ENCODE results near the gene GALNT18.

GALNT18 gene

GRCh38 chr11:11543656-11544055, 78.1 kb downstream of the GALNT18 start:
- Mint-ChIP-seq H3K4me3 (no peak overlapping the region), H3K9me3 (no peaks in the 10 kb centered on the region), H3K36me3 (no peaks in the 10 kb centered on the region), H3K27me3 (no peaks in the 10 kb centered on the region), H3K4me1 (no peaks in the 10 kb centered on the region), H3K27ac (no peak overlapping the region)
- no peak for ATAC-seq

DNA sequence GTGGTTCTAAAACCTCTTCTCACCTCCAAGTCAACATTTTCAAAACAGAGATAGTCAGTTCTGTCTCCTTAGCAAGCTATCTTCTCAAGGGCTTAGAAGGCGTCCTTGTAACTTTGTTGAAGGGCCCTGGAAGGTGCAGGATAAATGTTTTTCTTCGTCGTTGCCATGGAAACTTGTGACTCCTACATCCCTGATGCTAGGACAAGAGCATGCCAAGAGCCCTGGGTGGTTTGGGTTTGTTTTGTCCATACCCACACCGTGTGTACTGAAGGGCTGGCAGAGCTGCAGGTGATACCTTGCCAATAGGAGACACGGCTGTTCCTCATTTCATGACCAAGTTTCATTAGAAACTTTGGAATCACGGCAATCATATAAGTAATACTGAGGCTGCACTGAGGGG, 81.6 kb downstream of the GALNT18 start:
- no peak overlapping the region for H3K4me3 Mint-ChIP-seq

GRCh38 chr11:11538277-11538960, 83.4 kb downstream of the GALNT18 start:
- no peak overlapping the region for H3K4me3 Mint-ChIP-seq
- H3K4me1 Mint-ChIP-seq, result no peaks in the 10 kb centered on the region
- no peaks in the 10 kb centered on the region for H3K36me3 Mint-ChIP-seq
- H3K27ac Mint-ChIP-seq, result no peak overlapping the region
- H3K27me3 Mint-ChIP-seq, result peaks cover 8% of the 10 kb centered on the region
- ATAC-seq, result no peak
- no peaks in the 10 kb centered on the region for H3K9me3 Mint-ChIP-seq

More for the DNA sequence above, 81.6 kb downstream of the GALNT18 start:
- peaks cover 8% of the 10 kb centered on the region for H3K27me3 Mint-ChIP-seq
- no peaks in the 10 kb centered on the region for H3K4me1 Mint-ChIP-seq
- H3K9me3 Mint-ChIP-seq, result no peaks in the 10 kb centered on the region
- H3K27ac Mint-ChIP-seq, result no peak overlapping the region
- ATAC-seq, result no peak
- H3K36me3 Mint-ChIP-seq, result no peaks in the 10 kb centered on the region

DNA sequence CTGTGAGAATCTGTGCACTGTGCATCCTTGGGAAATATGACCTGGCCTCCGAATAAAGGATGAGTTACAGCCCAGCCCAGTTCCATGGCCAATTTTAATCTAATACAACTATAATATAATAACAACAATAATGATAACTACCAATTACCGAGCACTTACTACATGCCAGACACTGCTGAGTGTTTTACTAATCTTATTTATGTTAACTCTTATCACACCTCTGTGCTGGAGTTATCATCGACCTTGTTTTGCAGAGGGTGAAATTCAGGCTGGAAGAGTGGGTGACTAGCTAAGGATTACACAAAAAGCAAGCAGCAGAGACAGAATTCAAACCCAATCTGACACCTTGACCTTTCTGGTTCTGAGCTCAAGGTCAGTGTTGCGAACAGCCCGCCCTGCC, 83.9 kb downstream of the GALNT18 start:
- Mint-ChIP-seq H3K4me1 (no peaks in the 10 kb centered on the region), H3K9me3 (no peaks in the 10 kb centered on the region), H3K27ac (no peak overlapping the region), H3K4me3 (no peak overlapping the region), H3K36me3 (no peaks in the 10 kb centered on the region), H3K27me3 (peaks cover 8% of the 10 kb centered on the region)
- ATAC-seq, result no peak

GRCh38 chr11:11537372-11537771, 84.4 kb downstream of the GALNT18 start:
- Mint-ChIP-seq H3K27me3 (peaks cover 8% of the 10 kb centered on the region), H3K4me3 (no peak overlapping the region), H3K9me3 (no peaks in the 10 kb centered on the region), H3K4me1 (no peaks in the 10 kb centered on the region), H3K36me3 (no peaks in the 10 kb centered on the region), H3K27ac (no peak overlapping the region)
- ATAC-seq, result no peak

DNA sequence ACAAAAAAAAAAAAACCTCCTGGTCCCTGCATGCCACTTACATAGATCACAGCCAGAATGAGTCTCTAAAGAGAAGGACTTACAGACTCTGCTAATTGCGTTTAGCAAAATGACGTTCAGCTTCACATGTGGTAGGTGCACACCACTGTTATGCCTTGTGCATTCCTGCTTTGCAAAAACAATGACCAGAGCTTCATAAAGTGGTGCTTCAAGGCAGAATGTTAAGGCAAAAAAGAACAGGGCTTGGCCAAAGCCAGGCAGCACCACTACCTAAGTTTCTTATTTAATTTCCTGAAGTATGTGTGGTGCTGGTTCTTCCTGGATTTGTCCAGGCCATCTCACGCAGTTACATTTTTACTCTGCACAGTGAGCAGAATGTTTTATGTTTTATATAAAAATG, 85.2 kb downstream of the GALNT18 start:
- Mint-ChIP-seq H3K27me3 (peaks cover 8% of the 10 kb centered on the region), H3K36me3 (no peaks in the 10 kb centered on the region), H3K4me3 (no peak overlapping the region), H3K4me1 (no peaks in the 10 kb centered on the region), H3K27ac (no peak overlapping the region), H3K9me3 (no peaks in the 10 kb centered on the region)
- no peak for ATAC-seq

DNA sequence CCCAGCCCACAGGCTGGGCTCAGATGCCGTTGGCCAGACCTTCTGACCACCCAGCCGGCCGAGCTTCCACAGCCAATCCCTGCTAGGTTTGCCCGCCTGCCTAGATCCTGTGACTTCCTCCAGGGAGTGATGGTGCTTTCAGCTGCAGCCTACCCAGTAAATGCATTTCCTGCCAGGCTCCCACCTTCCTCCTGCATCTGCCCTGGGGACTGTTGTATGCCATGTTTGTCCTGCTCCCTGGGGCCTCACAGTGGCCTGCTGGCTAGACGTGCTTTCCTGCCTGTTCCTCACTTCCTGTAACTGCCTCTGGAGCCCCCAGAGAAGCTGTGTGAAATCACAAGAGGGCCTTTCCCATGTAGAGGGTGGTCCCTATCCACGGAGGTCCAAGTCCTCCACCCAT, 86.2 kb downstream of the GALNT18 start:
- Mint-ChIP-seq H3K9me3 (no peaks in the 10 kb centered on the region), H3K4me3 (no peak overlapping the region), H3K4me1 (no peaks in the 10 kb centered on the region), H3K27me3 (peaks cover 8% of the 10 kb centered on the region), H3K27ac (no peak overlapping the region), H3K36me3 (no peaks in the 10 kb centered on the region)
- no peak for ATAC-seq

DNA sequence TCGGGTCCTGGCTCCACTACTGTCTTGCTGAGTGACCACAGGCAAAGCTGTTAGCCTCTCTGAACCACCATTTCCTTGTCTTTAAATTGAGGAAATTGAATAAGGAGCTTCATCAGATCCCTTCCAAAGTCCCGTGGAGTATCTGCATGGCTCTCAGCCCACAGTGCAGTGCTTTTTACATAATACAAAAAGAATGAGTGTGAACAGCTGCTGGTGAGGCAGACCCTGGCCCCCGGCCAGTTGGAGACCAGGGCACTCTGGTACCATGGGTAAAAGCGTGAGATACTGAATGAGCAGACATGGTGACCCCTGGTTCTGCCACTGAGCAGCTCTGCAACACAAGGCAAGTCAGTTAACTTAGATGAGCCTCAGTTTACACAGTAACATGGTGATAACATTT, 86.8 kb downstream of the GALNT18 start:
- H3K4me1 Mint-ChIP-seq, result no peaks in the 10 kb centered on the region
- H3K27ac Mint-ChIP-seq, result no peak overlapping the region
- ATAC-seq, result no peak
- peaks cover 8% of the 10 kb centered on the region for H3K27me3 Mint-ChIP-seq
- no peaks in the 10 kb centered on the region for H3K9me3 Mint-ChIP-seq
- H3K36me3 Mint-ChIP-seq, result no peaks in the 10 kb centered on the region
- no peak overlapping the region for H3K4me3 Mint-ChIP-seq

GRCh38 chr11:11533751-11534150, 88.1 kb downstream of the GALNT18 start:
- no peaks in the 10 kb centered on the region for H3K4me1 Mint-ChIP-seq
- H3K27ac Mint-ChIP-seq, result no peak overlapping the region
- no peaks in the 10 kb centered on the region for H3K36me3 Mint-ChIP-seq
- peaks cover 4% of the 10 kb centered on the region for H3K9me3 Mint-ChIP-seq
- H3K27me3 Mint-ChIP-seq, result peaks cover 8% of the 10 kb centered on the region
- no peak for ATAC-seq
- no peak overlapping the region for H3K4me3 Mint-ChIP-seq

DNA sequence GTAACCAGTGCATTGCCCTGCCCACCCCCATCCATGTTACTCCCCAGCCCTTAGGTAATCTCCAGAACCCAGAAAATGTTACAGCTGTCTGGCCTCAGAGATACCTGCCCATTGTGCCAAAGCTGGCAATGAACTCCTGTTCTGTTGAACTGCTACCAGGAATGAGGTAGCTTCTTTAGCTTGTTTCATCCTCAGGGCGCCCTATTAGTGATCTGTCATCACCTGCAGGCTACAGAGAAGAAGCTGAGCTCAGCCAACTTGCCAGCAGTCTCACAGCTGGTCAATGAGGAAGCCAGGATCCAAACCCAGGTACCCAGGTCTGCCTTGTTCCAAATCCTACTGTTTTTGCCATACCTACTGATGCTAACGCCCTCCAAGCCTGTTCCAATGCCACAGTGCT, 88.7 kb downstream of the GALNT18 start:
- H3K27me3 Mint-ChIP-seq, result peaks cover 8% of the 10 kb centered on the region
- H3K4me1 Mint-ChIP-seq, result no peaks in the 10 kb centered on the region
- no peaks in the 10 kb centered on the region for H3K36me3 Mint-ChIP-seq
- H3K27ac Mint-ChIP-seq, result no peak overlapping the region
- H3K9me3 Mint-ChIP-seq, result peaks cover 7% of the 10 kb centered on the region
- no peak overlapping the region for H3K4me3 Mint-ChIP-seq
- ATAC-seq, result no peak

GRCh38 chr11:11532574-11532973, 89.2 kb downstream of the GALNT18 start:
- peaks cover 8% of the 10 kb centered on the region for H3K27me3 Mint-ChIP-seq
- H3K4me1 Mint-ChIP-seq, result no peaks in the 10 kb centered on the region
- H3K9me3 Mint-ChIP-seq, result peaks cover 7% of the 10 kb centered on the region
- H3K27ac Mint-ChIP-seq, result no peak overlapping the region
- H3K36me3 Mint-ChIP-seq, result no peaks in the 10 kb centered on the region
- H3K4me3 Mint-ChIP-seq, result no peak overlapping the region
- ATAC-seq, result no peak

GRCh38 chr11:11531131-11531908, 90.5 kb downstream of the GALNT18 start:
- Mint-ChIP-seq H3K36me3 (no peaks in the 10 kb centered on the region), H3K4me1 (no peaks in the 10 kb centered on the region), H3K4me3 (no peak overlapping the region), H3K27me3 (peaks cover 8% of the 10 kb centered on the region), H3K27ac (no peak overlapping the region), H3K9me3 (peaks cover 7% of the 10 kb centered on the region)
- ATAC-seq, result no peak

GRCh38 chr11:11528986-11529385, 92.8 kb downstream of the GALNT18 start:
- Mint-ChIP-seq H3K4me1 (no peaks in the 10 kb centered on the region), H3K27ac (no peak overlapping the region), H3K4me3 (no peak overlapping the region), H3K36me3 (no peaks in the 10 kb centered on the region), H3K9me3 (peaks cover 7% of the 10 kb centered on the region), H3K27me3 (no peaks in the 10 kb centered on the region)
- ATAC-seq, result no peak

DNA sequence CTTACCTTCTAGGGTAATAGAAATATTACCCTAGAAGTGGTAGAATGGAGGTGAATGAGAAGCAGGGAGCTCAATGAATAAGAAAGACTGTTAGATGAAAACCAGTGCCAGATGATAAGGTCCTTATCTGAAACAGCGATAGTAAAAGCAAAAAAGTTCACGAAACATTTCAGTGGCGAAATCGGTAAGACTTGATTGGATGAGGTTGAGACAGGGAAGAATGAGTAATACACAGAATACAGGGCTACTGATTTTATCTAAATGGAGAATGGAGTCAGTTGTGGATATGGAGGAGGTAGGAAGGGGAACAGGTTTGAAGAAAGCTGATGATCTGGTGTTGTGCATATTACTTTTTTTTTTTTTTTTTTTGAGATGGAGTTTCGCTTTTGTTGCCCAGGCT, 96.5 kb downstream of the GALNT18 start:
- Mint-ChIP-seq H3K9me3 (peaks cover 7% of the 10 kb centered on the region), H3K4me1 (no peaks in the 10 kb centered on the region)
- ATAC-seq, result no peak

DNA sequence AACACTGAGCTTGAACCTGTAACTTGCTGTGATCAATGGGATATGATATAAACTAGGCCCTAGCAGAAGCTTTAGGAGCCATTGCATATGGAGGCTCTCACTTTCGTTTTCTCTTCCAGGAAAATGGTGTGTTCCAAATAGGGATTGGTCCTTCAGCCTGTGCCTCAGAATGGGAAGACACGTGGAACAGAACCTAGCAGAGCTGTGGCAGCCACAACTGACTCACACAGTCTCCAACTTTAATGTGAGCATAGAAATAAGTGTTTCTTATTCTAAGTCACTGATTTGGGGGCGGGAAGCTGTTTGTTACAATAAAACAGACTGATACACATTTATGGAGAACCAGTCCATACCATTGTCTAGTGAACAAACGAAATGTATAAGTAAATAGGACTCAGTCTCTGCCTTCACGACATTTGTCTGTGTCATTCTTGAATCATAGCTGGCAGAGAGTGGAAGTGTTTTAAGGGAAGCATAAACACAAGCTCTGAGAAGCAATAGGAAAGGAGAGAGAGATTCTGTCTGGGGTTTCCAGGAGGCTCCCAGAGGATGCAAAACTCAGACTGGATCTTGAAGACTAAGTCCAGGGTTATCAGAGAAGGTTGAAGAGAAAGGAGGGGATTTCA, 97.3 kb downstream of the GALNT18 start:
- Mint-ChIP-seq H3K27ac (no peak overlapping the region), H3K36me3 (no peaks in the 10 kb centered on the region), H3K4me1 (no peaks in the 10 kb centered on the region), H3K4me3 (no peak overlapping the region), H3K27me3 (no peaks in the 10 kb centered on the region), H3K9me3 (peaks cover 6% of the 10 kb centered on the region)
- ATAC-seq, result no peak

More for the DNA sequence above, 96.5 kb downstream of the GALNT18 start:
- H3K4me3 Mint-ChIP-seq, result no peak overlapping the region
- no peaks in the 10 kb centered on the region for H3K27me3 Mint-ChIP-seq
- no peaks in the 10 kb centered on the region for H3K36me3 Mint-ChIP-seq
- no peak overlapping the region for H3K27ac Mint-ChIP-seq

DNA sequence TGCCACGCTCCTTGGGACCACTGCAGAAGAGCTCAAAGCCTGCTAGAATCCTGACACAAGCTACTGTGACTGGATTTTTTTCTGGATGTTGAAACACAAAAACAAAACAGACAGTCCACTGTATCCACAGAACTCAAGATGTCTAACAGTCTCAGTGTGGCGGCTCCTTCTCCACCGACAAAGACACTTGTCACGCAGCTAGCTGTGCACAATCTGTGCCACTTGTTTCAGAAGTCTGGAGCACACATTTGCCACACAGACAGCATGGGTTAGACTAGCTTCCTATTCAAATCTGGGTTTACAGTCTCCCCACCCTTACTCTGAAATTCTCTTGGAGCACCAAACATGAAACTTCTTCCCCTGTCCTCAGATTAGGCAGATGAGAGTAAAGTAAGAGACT, 99.2 kb downstream of the GALNT18 start:
- H3K27me3 Mint-ChIP-seq, result no peaks in the 10 kb centered on the region
- H3K36me3 Mint-ChIP-seq, result no peaks in the 10 kb centered on the region
- ATAC-seq, result no peak
- H3K4me1 Mint-ChIP-seq, result no peaks in the 10 kb centered on the region
- H3K4me3 Mint-ChIP-seq, result no peak overlapping the region
- no peak overlapping the region for H3K27ac Mint-ChIP-seq
- no peaks in the 10 kb centered on the region for H3K9me3 Mint-ChIP-seq
